Spleen (tissue), 11 donors: ENCODE results near the gene CS. TPM values are rescaled to one million over a fixed set of nuclear protein-coding genes. Genes with fewer than 3 reads are reported as not detected.

ENCODE experiments used
- DNase-seq: peaks from one replicate; pipeline ENCODE4 v3.0.0-alpha.2; 2020
- H3K27ac ChIP-seq, 8 donors: fragments of 200-600 bp; sonication (generic) in 7 of 8; 1 replicate in 4 of 8; 2 replicates in 4 of 8; pipeline versions ENCODE4 v1.5.0 to v1.8.0; 2016 to 2021; ENCODE audit warnings: inconsistent platforms in 4 of 8, mild to moderate bottlenecking in 4 of 8, moderate library complexity in 1 of 8
- H3K27me3 ChIP-seq, 7 donors: fragments of 200-600 bp; sonication (generic) in 6 of 7; replicated peaks in 1 of 7; 1 replicate in 4 of 7; 2 replicates in 3 of 7; pipeline versions ENCODE4 v1.5.0 to v1.8.0; 2016 to 2021; ENCODE audit warnings: inconsistent platforms in 3 of 7, mild to moderate bottlenecking in 1 of 7
- H3K36me3 ChIP-seq, 6 donors: fragments of 200-600 bp; sonication (generic) in 5 of 6; 1 replicate in 4 of 6; 2 replicates in 2 of 6; pipeline versions ENCODE4 v1.5.0 to v1.8.0; 2016 to 2021; ENCODE audit warnings: inconsistent platforms in 2 of 6
- H3K4me1 ChIP-seq, 6 donors: fragments of 200-600 bp; sonication (generic) in 5 of 6; 1 replicate in 3 of 6; 2 replicates in 3 of 6; pipeline versions ENCODE4 v1.5.0 to v1.8.0; 2016 to 2021; ENCODE audit warnings: inconsistent platforms in 3 of 6
- H3K4me3 ChIP-seq, 8 donors: fragments of 200-600 bp; sonication (generic) in 7 of 8; 1 replicate in 4 of 8; 2 replicates in 4 of 8; pipeline versions ENCODE4 v1.5.0 to v1.8.0; 2016 to 2021; ENCODE audit warnings: inconsistent platforms in 4 of 8, mild to moderate bottlenecking in 4 of 8, moderate library complexity in 2 of 8
- H3K9me3 ChIP-seq, 8 donors: fragments of 200-600 bp; sonication (generic) in 7 of 8; 1 replicate in 4 of 8; 2 replicates in 4 of 8; pipeline versions ENCODE4 v1.5.0 to v1.8.0; 2016 to 2021; ENCODE audit warnings: inconsistent platforms in 4 of 8
- CTCF ChIP-seq, 11 experiments: fragments of 200-600 bp in 7 of 11; fragments of 450-650 bp in 4 of 11; sonication (generic) in 4 of 11; IDR thresholded peaks in 8 of 11; conservative IDR thresholded peaks in 3 of 11; 1 replicate in 7 of 11; 2 replicates in 4 of 11; pipeline versions ENCODE4 v1.4.0 to v1.8.0; 2016 to 2021; ENCODE audit warnings: antibody characterized with exemption in 11 of 11, inconsistent platforms in 4 of 11, mild to moderate bottlenecking in 1 of 11
- POLR2A ChIP-seq, 3 donors: fragments of 450-650 bp; IDR thresholded peaks; one replicate each; pipeline ENCODE4 v1.5.1; 2017; ENCODE audit warnings: antibody characterized with exemption in 3 of 3, mild to moderate bottlenecking in 1 of 3
- POLR2AphosphoS5 ChIP-seq, 3 donors: sonication (generic); formaldehyde crosslinking; IDR thresholded peaks; one replicate each; pipeline ENCODE4 v1.5.1; 2017; ENCODE audit warnings: antibody characterized with exemption in 3 of 3
- WGBS, 5 donors: extraction: QIAGEN DNeasy Blood & Tissue Kit in 3 of 5; methylation state at CpG; one replicate each; pipeline versions ENCODE4 v1.1.5 to v1.1.7; 2013 to 2018; 5-methylcytosine and 5-hydroxymethylcytosine counted together
- intact Hi-C: fragments of 100-400 bp; cut with DNase I; formaldehyde crosslinking; loops from one replicate; pipeline ENCODE4 v1.15.0; 2023; ENCODE audit warnings: low total_unique reads
- polyA plus RNA-seq, 3 donors: library from polyadenylated mRNA; stranded (reverse); fragments of 200-250 nt; gene quantifications; one replicate each; pipeline ENCODE4 v1.2.1, GENCODE V29; 2013
- total RNA-seq, 7 donors: library from RNA; depleted of rRNA in 3 of 7; stranded (reverse); fragments of >200 nt in 3 of 7; fragmentation: NEBNext Ultra II Directional in 4 of 7; extraction: Animal tissue kit (Norgen Biotek cat#: 25700) in 4 of 7; gene quantifications; one replicate each; pipeline versions ENCODE4 v1.1.0 to v1.2.1, GENCODE V29; 2016 to 2021
- donor health status: healthy with polysubstance abuse.
- donor health status: DM: no; HTN: no; CAD: no; lungs with moderate emphysema.
- donor health status: DM: no; HTN: no; CAD: no.
- donor health status: Bipolar disorder and iron deficiency.
- donor health status: healthy.
- donor health status: DM: no; HTN: no; CAD: no.
- donor health status: DM: yes; HTN: yes; CAD: no.

Gene CS
- total and polyA plus RNA-seq, 10 donors: 35.6 to 141 (median 125) TPM

DNA sequence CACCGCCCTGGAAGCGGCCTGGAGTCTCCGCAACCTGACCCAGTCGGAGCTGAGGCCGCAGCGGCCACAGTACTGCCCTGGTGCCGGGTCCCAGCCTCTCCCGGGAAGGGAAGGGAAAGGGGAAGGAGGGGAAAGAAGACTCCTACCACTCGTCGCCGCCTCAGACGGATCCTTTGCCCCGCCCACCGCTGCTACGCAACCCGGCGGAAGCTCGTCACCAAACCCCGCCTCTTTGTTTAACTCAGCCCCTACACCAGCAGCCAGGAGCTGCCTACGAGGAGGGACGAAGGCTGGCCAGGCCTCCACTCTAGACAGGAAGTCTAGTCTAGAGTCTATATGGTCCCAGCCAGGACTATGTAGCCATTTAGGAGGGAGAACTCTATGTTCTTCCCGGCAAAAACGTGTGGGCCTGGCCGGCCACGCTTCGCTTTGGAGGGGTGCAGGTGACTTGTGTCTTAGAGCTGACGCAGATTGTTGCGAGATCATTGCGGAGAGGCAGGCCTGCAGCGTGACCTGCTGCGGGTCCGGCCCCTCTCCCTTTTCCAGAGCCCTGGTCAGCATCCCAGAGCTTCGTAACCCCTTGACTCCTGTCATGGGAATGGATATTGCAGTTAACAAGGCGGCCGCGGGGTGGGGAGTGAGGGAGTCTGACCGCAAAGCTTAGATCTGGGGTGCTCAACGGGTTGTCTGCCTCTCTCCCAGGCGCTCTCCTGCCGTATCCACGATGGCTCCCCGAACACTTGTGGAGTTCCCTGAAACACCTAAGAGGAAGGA, 78.2 kb downstream of the CS start, which contains the start of gene RNF41:
TSS of gene RNF41 (minus strand) at position 166 of the 774 bp plus-strand sequence. CDS start 7,875 bp downstream, outside the sequence.
- WGBS, 5 donors: 1% methylated on average over 28 to 42 of the region's 42 CpGs
- H3K4me1 ChIP-seq: peaks cover 37 to 79% (median 63%) of the 10 kb centered on the region in 6 donors
- peak within 1 kb of the TSS; percentile 92 to 97 (median 96) for H3K27ac ChIP-seq
- H3K9me3 ChIP-seq: no peaks in the 10 kb centered on the region
- peak; percentile 98 to 99 (median 99) for TF ChIP-seq POLR2AphosphoS5 (IDR thresholded peaks at IDR 0.05)
- peak in 2 of 3 donors; percentile 83 to 88 for TF ChIP-seq POLR2A (IDR thresholded peaks at IDR 0.05)
- peak in 3 of 11 experiments; percentile 23 to 40 (median 32) for TF ChIP-seq CTCF (IDR thresholded peaks at IDR 0.05 in 8 of 11, conservative IDR thresholded peaks at IDR 0.05 in 3 of 11)
- H3K36me3 ChIP-seq: peaks cover 0 to 27% (median 2%) of the 10 kb centered on the region in 6 donors
- peak within 1 kb of the TSS; percentile 66 to 86 (median 75) for H3K4me3 ChIP-seq
- intact Hi-C loops: no loop called here
- DNase-seq: peak; percentile 99
- no peaks in the 10 kb centered on the region for H3K27me3 ChIP-seq

Other genes starting within 250 kb of the CS start
- 1 to 10 TPM in 1 of 7 donors, under 1 TPM in 3, not detected in 3; 0.47 to 1.4 (median 0.72) TPM for gene ERBB3, start 220.2 kb downstream of the CS start, total RNA-seq
- gene ERBB3, start 220.2 kb downstream of the CS start, polyA plus RNA-seq: 1 to 10 TPM in 1 of 3 donors, under 1 TPM in 2; 0.17 to 2.0 (median 0.23) TPM
- gene PA2G4, start 195.8 kb downstream of the CS start, total RNA-seq: 10 to 100 TPM; 70.5 to 92.8 (median 78.0) TPM
- gene PA2G4, start 195.8 kb downstream of the CS start, polyA plus RNA-seq: 10 to 100 TPM; 52.8 to 74.1 (median 71.0) TPM
- 1,000 to 10,000 TPM; 2,138 to 3,021 (median 2,534) TPM for gene RPL41, start 183.7 kb downstream of the CS start, total RNA-seq
- gene RPL41, start 183.7 kb downstream of the CS start, polyA plus RNA-seq: 1,000 to 10,000 TPM; 7,053 to 9,352 (median 7,491) TPM
- 10 to 100 TPM in 4 of 7 donors, 1 to 10 TPM in 3; 7.4 to 13.6 (median 10.5) TPM for gene ZC3H10, start 182.1 kb downstream of the CS start, total RNA-seq
- gene ZC3H10, start 182.1 kb downstream of the CS start, polyA plus RNA-seq: 1 to 10 TPM; 1.5 to 4.0 (median 2.5) TPM
- gene ESYT1, start 172.1 kb downstream of the CS start, total RNA-seq: 100 to 1,000 TPM in 6 of 7 donors, 10 to 100 TPM in 1; 89.0 to 112 (median 107) TPM
- gene ESYT1, start 172.1 kb downstream of the CS start, polyA plus RNA-seq: 10 to 100 TPM; 20.2 to 39.8 (median 33.2) TPM
- gene MYL6B, start 147.7 kb downstream of the CS start, total RNA-seq: 100 to 1,000 TPM in 1 of 7 donors, 10 to 100 TPM in 6; 17.1 to 101 (median 35.7) TPM
- gene MYL6B, start 147.7 kb downstream of the CS start, polyA plus RNA-seq: 10 to 100 TPM; 50.1 to 69.1 (median 57.0) TPM
- 1,000 to 10,000 TPM; 1,063 to 1,656 (median 1,218) TPM for gene MYL6, start 142.0 kb downstream of the CS start, total RNA-seq
- 1,000 to 10,000 TPM; 1,480 to 3,098 (median 2,131) TPM for gene MYL6, start 142.0 kb downstream of the CS start, polyA plus RNA-seq
- 100 to 1,000 TPM in 4 of 7 donors, 10 to 100 TPM in 3; 73.7 to 121 (median 101) TPM for gene SMARCC2, start 110.8 kb downstream of the CS start, total RNA-seq
- 10 to 100 TPM in 1 of 3 donors, 1 to 10 TPM in 2; 8.5 to 24.7 (median 9.4) TPM for gene SMARCC2, start 110.8 kb downstream of the CS start, polyA plus RNA-seq
- 10 to 100 TPM; 38.5 to 56.1 (median 47.6) TPM for gene RNF41, start 78.4 kb downstream of the CS start, total RNA-seq
- 10 to 100 TPM; 13.2 to 21.0 (median 15.8) TPM for gene RNF41, start 78.4 kb downstream of the CS start, polyA plus RNA-seq
- 10 to 100 TPM; 13.4 to 21.3 (median 18.4) TPM for gene NABP2, start 76.0 kb downstream of the CS start, total RNA-seq
- gene NABP2, start 76.0 kb downstream of the CS start, polyA plus RNA-seq: 10 to 100 TPM; 19.7 to 24.6 (median 23.1) TPM
- gene SLC39A5, start 70.3 kb downstream of the CS start, total RNA-seq: 1 to 10 TPM in 1 of 7 donors, under 1 TPM in 2, not detected in 4; 0.44 to 1.3 (median 0.92) TPM
- under 1 TPM; 0.18 to 0.63 (median 0.22) TPM for gene SLC39A5, start 70.3 kb downstream of the CS start, polyA plus RNA-seq
- gene ANKRD52, start 41.9 kb downstream of the CS start, total RNA-seq: 10 to 100 TPM; 16.6 to 35.2 (median 27.5) TPM
- gene ANKRD52, start 41.9 kb downstream of the CS start, polyA plus RNA-seq: 1 to 10 TPM; 2.2 to 9.5 (median 2.8) TPM
- 10 to 100 TPM; 13.9 to 37.3 (median 19.6) TPM for gene COQ10A, start 33.4 kb downstream of the CS start, total RNA-seq
- 10 to 100 TPM; 18.7 to 32.7 (median 21.9) TPM for gene COQ10A, start 33.4 kb downstream of the CS start, polyA plus RNA-seq
- 10 to 100 TPM; 63.0 to 79.7 (median 71.9) TPM for gene CNPY2, start 15.7 kb upstream of the CS start, total RNA-seq
- gene CNPY2, start 15.7 kb upstream of the CS start, polyA plus RNA-seq: 10 to 100 TPM; 81.9 to 86.9 (median 86.7) TPM
- 100 to 1,000 TPM in 4 of 7 donors, 10 to 100 TPM in 3; 47.4 to 132 (median 100) TPM for gene PAN2, start 33.7 kb upstream of the CS start, total RNA-seq
- gene PAN2, start 33.7 kb upstream of the CS start, polyA plus RNA-seq: 10 to 100 TPM; 34.8 to 56.5 (median 54.4) TPM
- 1 to 10 TPM; 1.1 to 4.5 (median 2.0) TPM for gene IL23A, start 38.6 kb upstream of the CS start, total RNA-seq
- 1 to 10 TPM; 1.8 to 4.0 (median 3.6) TPM for gene IL23A, start 38.6 kb upstream of the CS start, polyA plus RNA-seq
- gene STAT2, start 59.8 kb upstream of the CS start, total RNA-seq: 100 to 1,000 TPM; 219 to 262 (median 233) TPM
- 10 to 100 TPM; 41.5 to 89.7 (median 71.7) TPM for gene STAT2, start 59.8 kb upstream of the CS start, polyA plus RNA-seq
- not detected for gene APOF, start 62.5 kb upstream of the CS start, total RNA-seq
- not detected for gene APOF, start 62.5 kb upstream of the CS start, polyA plus RNA-seq
- gene TIMELESS, start 149.1 kb upstream of the CS start, total RNA-seq: 10 to 100 TPM in 6 of 7 donors, 1 to 10 TPM in 1; 9.9 to 17.7 (median 13.3) TPM
- gene TIMELESS, start 149.1 kb upstream of the CS start, polyA plus RNA-seq: 10 to 100 TPM; 10.0 to 10.7 (median 10.5) TPM
- under 1 TPM in 1 of 7 donors, not detected in 6; 0.52 TPM for gene MIP, start 154.3 kb upstream of the CS start, total RNA-seq
- gene MIP, start 154.3 kb upstream of the CS start, polyA plus RNA-seq: under 1 TPM in 2 of 3 donors, not detected in 1; 0.07 to 0.14 TPM
- 1 to 10 TPM; 2.8 to 4.9 (median 4.2) TPM for gene SPRYD4, start 168.2 kb upstream of the CS start, total RNA-seq
- gene SPRYD4, start 168.2 kb upstream of the CS start, polyA plus RNA-seq: 1 to 10 TPM; 1.4 to 2.5 (median 1.8) TPM
- 1 to 10 TPM in 6 of 7 donors, under 1 TPM in 1; 0.83 to 2.4 (median 1.7) TPM for gene GLS2, start 187.8 kb upstream of the CS start, total RNA-seq
- 1 to 10 TPM; 1.1 to 2.2 (median 1.7) TPM for gene GLS2, start 187.8 kb upstream of the CS start, polyA plus RNA-seq
- gene RBMS2, start 221.5 kb upstream of the CS start, total RNA-seq: 10 to 100 TPM; 24.8 to 65.4 (median 27.2) TPM
- gene RBMS2, start 221.5 kb upstream of the CS start, polyA plus RNA-seq: 1 to 10 TPM; 3.0 to 7.7 (median 3.3) TPM